ENCODE measurements around the gene RRAD.

The RRAD gene

DNA sequence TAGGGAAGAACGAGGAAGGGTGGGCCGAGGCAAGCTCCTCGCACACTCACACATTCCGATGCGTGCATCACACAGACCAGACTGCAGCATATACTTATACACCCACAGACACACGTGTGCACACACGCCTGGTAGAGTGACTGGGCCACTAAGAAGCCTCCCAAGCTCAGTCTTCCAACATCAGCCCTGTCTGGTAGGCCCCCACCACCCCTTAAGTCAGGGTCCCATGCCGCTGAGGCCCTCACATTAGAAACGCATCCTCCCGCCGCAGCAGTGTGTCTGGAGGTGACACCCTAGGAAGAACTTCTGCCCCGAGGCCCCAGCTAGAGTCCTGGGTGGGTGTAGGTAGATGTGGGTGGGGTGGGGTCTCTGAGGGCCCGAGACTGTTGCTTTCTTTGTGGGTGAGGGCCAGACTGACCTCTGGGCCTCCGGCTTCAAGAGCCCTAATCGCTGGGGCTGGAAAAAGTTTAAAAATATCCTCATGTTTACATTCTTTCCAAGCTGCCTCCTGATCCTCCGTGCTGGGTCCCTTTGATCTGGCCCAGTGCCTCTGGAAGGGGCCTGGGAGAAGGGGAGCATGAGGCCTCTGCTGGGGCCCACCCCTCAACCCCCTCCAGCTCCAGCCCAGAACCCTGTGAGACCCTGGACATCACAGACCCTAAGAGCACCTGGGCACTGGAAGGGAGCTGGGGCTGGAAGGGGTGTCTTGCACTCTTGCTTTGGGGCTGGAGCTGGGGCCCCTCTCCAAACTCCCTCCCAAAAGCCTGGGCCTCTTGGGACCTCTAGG lies 20.3 kb downstream of the RRAD start:
- DNase-seq (ENCODE audit: low read depth), result no peak
- no peak overlapping the region for H3K4me3 ChIP-seq (ENCODE audit: control insufficient read depth, low read depth, low read length)
- TF ChIP-seq, protein P1, sequence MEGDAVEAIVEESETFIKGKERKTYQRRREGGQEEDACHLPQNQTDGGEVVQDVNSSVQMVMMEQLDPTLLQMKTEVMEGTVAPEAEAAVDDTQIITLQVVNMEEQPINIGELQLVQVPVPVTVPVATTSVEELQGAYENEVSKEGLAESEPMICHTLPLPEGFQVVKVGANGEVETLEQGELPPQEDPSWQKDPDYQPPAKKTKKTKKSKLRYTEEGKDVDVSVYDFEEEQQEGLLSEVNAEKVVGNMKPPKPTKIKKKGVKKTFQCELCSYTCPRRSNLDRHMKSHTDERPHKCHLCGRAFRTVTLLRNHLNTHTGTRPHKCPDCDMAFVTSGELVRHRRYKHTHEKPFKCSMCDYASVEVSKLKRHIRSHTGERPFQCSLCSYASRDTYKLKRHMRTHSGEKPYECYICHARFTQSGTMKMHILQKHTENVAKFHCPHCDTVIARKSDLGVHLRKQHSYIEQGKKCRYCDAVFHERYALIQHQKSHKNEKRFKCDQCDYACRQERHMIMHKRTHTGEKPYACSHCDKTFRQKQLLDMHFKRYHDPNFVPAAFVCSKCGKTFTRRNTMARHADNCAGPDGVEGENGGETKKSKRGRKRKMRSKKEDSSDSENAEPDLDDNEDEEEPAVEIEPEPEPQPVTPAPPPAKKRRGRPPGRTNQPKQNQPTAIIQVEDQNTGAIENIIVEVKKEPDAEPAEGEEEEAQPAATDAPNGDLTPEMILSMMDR (IDR thresholded peaks at IDR 0.05; ENCODE audit: control insufficient read depth, insufficient read depth, low read depth, low read length, missing control alignments), result no peak

DNA sequence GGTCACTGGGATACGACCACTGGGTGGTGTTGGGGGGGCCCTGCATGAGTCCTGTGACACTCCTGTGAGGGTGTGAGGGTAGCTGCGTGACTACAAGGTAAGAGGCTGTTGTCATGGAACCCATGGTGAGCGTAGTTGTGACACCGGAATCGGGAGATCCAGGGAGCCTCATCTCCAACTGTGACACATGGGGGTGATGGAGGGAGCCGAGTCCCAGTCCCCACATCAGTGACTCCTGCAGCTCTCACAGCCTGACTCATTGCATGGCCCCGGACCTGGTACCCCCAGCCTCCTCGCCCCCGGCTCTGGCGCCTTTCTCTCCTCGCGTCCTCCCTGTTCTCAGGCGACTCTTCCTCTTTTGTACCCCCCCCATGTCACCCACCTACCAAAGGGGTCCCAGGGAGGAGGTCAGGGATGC lies 20.9 kb downstream of the RRAD start:
- DNase-seq (ENCODE audit: low read depth), result no peak
- no peak overlapping the region for H3K4me3 ChIP-seq (ENCODE audit: control insufficient read depth, low read depth, low read length)
- TF ChIP-seq, protein P1 (IDR thresholded peaks at IDR 0.05; ENCODE audit: control insufficient read depth, insufficient read depth, low read depth, low read length, missing control alignments), result no peak

DNA sequence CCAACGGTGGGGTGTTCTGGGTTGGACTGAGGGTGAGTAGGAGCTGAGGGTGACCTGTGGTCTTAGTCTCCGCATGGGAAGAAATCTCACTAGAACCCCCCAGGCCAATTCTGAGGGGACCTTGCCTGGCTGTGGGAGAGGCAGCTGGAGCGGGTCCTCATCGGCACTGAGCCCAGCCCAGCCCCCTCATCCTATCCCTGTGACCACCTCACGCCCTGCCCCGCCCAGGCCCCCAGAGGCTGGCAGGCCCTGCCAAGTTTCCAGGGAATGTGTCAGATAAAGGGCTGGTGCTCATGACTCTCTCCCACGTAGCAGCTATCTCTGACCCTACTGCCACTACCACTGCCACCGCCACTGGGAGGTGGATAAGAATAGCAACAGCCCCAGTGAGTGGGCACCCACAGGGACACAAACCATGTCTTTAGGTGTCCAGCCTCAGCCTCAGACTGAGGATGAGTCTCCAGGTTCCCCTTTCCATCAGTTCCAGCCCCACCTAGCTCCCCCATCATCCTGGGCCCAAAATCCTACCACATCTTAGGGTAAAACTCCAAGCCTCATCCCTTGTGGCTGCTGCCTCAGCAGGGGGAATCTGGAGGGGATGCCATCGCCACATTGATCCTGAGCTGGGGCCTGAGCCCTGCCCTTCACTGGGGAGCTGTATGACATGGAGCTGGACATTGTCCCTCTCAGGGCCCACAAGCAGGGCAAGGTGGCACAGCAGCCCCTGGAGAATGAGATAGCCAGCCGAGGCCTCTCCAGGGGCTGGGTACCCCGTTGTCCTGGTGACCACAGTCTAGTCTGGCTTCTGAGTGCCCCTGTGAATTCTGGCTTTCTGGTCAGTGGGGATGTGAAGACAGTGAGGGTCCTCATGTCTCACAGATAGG lies 21.5 kb downstream of the RRAD start:
- no peak overlapping the region for H3K4me3 ChIP-seq (ENCODE audit: control insufficient read depth, low read depth, low read length)
- DNase-seq (ENCODE audit: low read depth), result no peak
- TF ChIP-seq, protein P1 (IDR thresholded peaks at IDR 0.05; ENCODE audit: control insufficient read depth, insufficient read depth, low read depth, low read length, missing control alignments), result no peak

DNA sequence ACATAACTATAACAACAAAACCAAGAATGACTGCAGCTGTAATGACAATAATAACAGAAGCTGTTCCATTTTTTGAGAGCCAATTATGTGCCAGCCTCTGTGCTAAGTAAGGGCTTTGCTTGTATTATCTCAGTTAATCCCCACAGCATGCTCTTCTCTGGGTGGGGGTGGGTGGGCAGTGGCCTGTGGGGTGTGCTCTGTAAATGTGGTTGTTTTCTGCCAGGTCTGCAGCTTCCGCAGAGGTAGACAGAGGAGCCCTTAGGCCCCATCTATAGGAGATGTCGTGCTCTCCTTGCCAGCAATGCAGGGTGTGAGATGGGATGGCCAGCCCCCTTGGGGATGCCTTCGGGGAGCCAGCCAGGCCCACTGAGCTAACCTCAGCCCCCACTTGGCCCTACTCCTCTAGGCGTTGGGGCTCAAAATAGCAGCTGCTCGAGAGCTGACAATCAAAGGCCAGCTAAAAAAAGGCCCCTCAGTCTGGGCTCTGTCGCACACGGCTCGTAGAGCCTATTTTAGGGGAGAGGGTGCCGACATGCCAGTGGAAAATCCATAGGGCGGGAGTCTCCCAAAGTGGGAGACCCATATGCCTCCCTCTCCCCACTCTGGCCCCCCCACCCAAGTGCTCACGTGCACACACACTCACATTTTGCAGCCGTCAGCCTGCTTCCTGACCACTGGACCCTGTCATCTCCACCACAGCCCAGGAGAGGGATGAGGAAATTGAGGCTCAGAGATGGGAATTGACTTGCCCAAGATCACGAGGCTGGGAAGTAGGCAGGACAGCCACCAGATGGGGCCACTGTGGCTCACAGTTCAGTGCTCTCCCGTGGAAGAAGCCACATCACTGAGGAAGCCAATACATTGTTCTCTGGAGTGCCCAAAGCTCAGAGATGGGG lies 22.4 kb downstream of the RRAD start:
- TF ChIP-seq, protein P1 (IDR thresholded peaks at IDR 0.05; ENCODE audit: control insufficient read depth, insufficient read depth, low read depth, low read length, missing control alignments), result no peak
- H3K4me3 ChIP-seq (ENCODE audit: control insufficient read depth, low read depth, low read length), result no peak overlapping the region
- DNase-seq (ENCODE audit: low read depth), result no peak

DNA sequence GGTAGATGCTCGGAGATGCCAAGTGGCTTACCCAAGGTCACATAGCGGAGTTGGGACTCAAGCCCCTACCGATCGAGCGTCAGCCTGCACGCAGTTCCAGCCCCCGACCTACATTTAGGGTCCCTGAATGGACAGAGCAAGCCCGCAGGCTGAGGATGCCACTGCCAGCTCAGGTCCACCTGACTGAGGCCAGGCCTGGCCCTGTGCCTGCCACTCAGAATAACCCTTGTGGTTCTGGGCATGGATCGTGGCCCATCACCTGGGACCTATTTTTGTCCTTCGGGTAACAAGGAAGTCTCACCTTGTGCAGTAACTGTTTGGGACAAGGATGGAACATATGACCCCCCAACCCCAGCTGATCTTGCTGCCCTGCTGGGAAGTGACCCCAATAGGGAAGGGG lies 23.7 kb downstream of the RRAD start:
- H3K4me3 ChIP-seq (ENCODE audit: control insufficient read depth, low read depth, low read length), result no peak overlapping the region
- TF ChIP-seq, protein P1 (IDR thresholded peaks at IDR 0.05; ENCODE audit: control insufficient read depth, insufficient read depth, low read depth, low read length, missing control alignments), result no peak
- DNase-seq (ENCODE audit: low read depth), result no peak

All from AG09309 (cell line).